HG03354 (cell line): ENCODE data around the gene ATP1B2.
"Not testable (repeated sequence)": the region's sequence is repeated elsewhere in the genome, so short reads cannot be mapped to it uniquely, and the experiment has no call there.

Experiments used
- ATAC-seq: cut with Tn5 transposase; IDR thresholded peaks from one replicate; pipeline ENCODE4 v1.9.1; 2021; ENCODE audit warnings: mild to moderate bottlenecking; ENCODE audit not compliant: unreplicated experiment, poor library complexity, severe bottlenecking

The ATP1B2 gene

GRCh38 chr17:7633093-7633492 is 17.6 kb upstream of the ATP1B2 start:
- ATAC-seq, result no peak

GRCh38 chr17:7634384-7634783 is 16.3 kb upstream of the ATP1B2 start:
- ATAC-seq, result no peak

DNA sequence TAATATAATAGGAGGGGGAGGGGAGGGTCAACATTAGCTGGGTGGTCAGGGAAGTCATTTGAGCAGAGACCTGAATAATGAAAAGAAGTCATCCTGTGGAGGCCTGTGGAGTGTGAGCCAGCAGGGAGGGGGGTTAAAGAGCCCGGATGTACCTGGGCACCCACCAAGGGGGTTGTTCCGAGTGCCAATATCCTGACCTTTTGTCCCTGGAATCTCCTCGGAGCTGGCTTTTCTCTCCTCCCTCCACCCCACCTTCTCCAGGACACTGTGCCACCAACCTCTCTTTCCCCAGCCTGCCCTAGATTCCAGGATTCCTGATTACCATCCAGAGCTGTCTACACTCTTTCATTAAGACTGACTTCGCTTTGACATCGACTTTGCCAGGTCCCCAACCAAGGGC is 14.6 kb upstream of the ATP1B2 start:
- ATAC-seq, result no peak

GRCh38 chr17:7640783-7641182 is 9.9 kb upstream of the ATP1B2 start:
- no peak for ATAC-seq

DNA sequence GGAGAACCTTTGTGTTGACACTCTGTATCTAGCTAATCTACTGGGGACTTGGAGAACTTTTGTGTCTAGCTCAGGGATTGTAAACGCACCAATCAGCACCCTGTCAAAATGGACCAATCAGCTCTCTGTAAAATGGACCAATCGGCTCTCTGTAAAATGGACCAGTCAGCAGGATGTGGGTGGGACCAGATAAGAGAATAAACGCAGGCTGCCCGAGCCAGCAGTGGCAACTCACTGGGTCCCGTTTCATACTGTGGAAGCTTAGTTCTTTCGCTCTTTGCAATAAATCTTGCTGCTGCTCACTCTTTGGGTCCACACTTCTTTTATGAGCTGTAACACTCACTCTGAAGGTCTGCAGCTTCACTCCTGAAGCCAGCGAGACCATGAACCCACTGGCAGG is 9.1 kb upstream of the ATP1B2 start:
- ATAC-seq, result not testable (repeated sequence)

- no peak for ATAC-seq
Measured at GRCh38 chr17:7644775-7645174, 6.0 kb upstream of the ATP1B2 start.

DNA sequence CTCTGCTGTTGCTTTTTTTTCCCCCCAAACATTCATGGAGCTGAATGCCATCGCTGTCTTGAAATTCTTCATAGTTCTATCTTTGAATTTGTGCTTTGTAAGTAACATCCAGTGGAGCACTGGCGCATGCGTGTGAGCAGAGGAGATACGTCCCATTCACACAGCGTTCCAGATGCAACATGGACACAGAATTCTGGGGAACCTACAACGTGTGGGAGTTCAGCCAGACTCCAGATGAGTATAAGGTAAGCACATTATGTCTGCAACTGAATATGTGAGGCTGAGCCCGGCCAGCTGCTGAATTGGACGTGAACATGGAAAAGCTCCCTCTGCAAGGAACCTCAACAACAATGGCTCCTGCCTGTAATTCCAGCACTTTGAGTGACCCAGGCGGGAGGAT is 4.3 kb upstream of the ATP1B2 start:
- ATAC-seq, result no peak

- no peak for ATAC-seq
Measured at GRCh38 chr17:7647018-7647417, 3.7 kb upstream of the ATP1B2 start.

- no peak for ATAC-seq
Measured at GRCh38 chr17:7651097-7651664, 455 bp downstream of the ATP1B2 start.

- ATAC-seq, result no peak
Measured at GRCh38 chr17:7651665-7652387, 1.1 kb downstream of the ATP1B2 start.

GRCh38 chr17:7652388-7653356 is 1.9 kb downstream of the ATP1B2 start:
- ATAC-seq, result no peak

- no peak for ATAC-seq
Measured at GRCh38 chr17:7654832-7655540, 4.3 kb downstream of the ATP1B2 start.

- no peak for ATAC-seq
Measured at GRCh38 chr17:7655541-7655840, 4.8 kb downstream of the ATP1B2 start.

- ATAC-seq, result no peak
Measured at GRCh38 chr17:7656958-7657609, 6.4 kb downstream of the ATP1B2 start.

DNA sequence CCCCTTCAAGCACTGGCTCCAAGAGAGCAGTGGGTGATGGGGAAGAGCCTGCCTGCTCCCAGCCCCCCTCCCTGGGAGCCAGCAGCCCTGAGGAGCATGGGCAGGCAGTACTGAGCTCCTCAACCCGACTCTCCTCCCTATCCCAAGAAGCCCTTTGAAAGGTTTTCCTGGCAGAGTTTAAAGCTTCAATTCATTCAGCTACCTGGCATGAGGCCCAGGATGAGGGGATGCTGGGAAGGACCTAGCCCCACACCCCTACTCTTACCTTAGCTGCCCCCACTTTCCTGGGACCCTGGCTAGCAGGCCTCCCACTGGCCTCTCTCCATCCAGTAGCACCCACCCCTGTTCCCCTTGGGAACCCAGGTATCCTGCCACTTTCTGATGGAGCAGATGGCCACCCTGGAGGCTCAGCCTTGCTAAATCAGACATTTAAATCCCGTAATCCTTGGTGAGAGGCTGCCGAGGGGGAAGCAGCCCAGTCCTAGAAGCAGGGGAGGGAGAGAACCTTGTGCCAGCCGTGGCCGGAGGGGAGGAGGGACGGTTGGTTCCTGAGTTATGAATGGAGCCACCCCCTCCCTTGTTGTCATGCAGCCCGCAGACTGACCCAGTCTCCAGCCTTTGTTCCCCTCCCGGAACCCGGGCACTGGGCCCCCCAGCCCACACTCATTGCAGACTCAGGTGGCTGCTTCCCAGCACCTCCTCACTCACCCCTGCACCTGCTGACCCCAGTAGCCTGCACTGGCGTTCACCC is 17.1 kb downstream of the ATP1B2 start:
- no peak for ATAC-seq

DNA sequence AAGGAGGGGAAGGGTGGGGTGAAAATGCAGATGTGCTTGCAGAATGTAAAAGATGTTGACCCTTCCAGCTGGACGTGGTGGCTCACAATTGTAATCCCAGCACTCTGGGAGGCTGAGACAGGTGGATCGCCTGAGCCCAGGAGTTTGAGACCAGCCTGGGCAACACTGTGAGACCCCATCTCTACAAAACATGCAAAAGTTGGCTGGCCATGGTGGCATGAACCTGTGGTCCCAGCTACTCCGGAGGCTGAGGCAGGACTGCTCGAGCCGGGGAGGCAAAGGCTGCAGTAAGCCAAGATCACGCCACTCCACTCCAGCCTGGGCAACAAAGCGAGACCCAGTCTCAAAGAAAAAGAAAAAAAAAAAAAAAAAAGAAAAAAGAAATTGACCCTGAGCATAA is 17.8 kb downstream of the ATP1B2 start:
- no peak for ATAC-seq

- ATAC-seq, result no peak
Measured at GRCh38 chr17:7673239-7673638, 22.5 kb downstream of the ATP1B2 start.

DNA sequence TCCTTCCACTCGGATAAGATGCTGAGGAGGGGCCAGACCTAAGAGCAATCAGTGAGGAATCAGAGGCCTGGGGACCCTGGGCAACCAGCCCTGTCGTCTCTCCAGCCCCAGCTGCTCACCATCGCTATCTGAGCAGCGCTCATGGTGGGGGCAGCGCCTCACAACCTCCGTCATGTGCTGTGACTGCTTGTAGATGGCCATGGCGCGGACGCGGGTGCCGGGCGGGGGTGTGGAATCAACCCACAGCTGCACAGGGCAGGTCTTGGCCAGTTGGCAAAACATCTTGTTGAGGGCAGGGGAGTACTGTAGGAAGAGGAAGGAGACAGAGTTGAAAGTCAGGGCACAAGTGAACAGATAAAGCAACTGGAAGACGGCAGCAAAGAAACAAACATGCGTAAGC is 24.2 kb downstream of the ATP1B2 start:
- ATAC-seq, result no peak

DNA sequence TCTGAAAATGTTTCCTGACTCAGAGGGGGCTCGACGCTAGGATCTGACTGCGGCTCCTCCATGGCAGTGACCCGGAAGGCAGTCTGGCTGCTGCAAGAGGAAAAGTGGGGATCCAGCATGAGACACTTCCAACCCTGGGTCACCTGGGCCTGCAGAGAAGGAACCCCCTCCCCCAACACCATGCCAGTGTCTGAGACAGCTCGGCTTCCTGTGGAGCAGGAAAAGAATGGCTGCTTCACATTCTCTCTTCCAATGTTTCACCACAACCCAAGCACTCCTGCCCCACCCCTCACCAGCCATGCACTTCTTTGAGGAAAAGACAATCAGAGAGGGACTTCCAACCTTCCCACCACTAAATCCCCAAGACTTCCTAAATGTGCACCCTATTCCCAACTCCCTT is 25.8 kb downstream of the ATP1B2 start:
- no peak for ATAC-seq
